ENCODE measurements around the gene DTL.

DTL gene

GRCh38 chr1:212132025-212132424 lies 96.5 kb downstream of the DTL start:
- no peak for DNase-seq (ENCODE audit: low read depth)

GRCh38 chr1:212133319-212133718 lies 97.8 kb downstream of the DTL start:
- DNase-seq (ENCODE audit: low read depth): no peak

- no peak for DNase-seq (ENCODE audit: low read depth)
Measured at GRCh38 chr1:212135166-212135565, 99.6 kb downstream of the DTL start.

GRCh38 chr1:212137854-212138253 lies 102.3 kb downstream of the DTL start:
- DNase-seq (ENCODE audit: low read depth): no peak

GRCh38 chr1:212138457-212138856 lies 102.9 kb downstream of the DTL start:
- DNase-seq (ENCODE audit: low read depth): no peak

- no peak for DNase-seq (ENCODE audit: low read depth)
Measured at GRCh38 chr1:212139526-212140135, 104.1 kb downstream of the DTL start.

GRCh38 chr1:212141404-212141803 lies 105.9 kb downstream of the DTL start:
- no peak for DNase-seq (ENCODE audit: low read depth)

- no peak for DNase-seq (ENCODE audit: low read depth)
Measured at GRCh38 chr1:212142883-212143530, 107.5 kb downstream of the DTL start.

GRCh38 chr1:212147581-212148033 lies 112.1 kb downstream of the DTL start:
- no peak for DNase-seq (ENCODE audit: low read depth)

GRCh38 chr1:212149566-212149965 lies 114.0 kb downstream of the DTL start:
- no peak for DNase-seq (ENCODE audit: low read depth)

GRCh38 chr1:212152308-212152693 lies 116.8 kb downstream of the DTL start:
- DNase-seq (ENCODE audit: low read depth): no peak

GRCh38 chr1:212152869-212153268 lies 117.3 kb downstream of the DTL start:
- no peak for DNase-seq (ENCODE audit: low read depth)

GRCh38 chr1:212153635-212154034 lies 118.1 kb downstream of the DTL start:
- DNase-seq (ENCODE audit: low read depth): no peak

All from stromal cell of bone marrow (primary cell).